CD8-positive, alpha-beta memory T cell (primary cell): Measurements from ENCODE around the gene PANK2. TPM values are rescaled to one million over a fixed set of nuclear protein-coding genes. Genes with fewer than 3 reads are reported as not detected.
A peak's percentile ranks its signal among the peaks of the same experiment; 100 is the strongest.

Experiments used
- CTCF ChIA-PET: fragments of 350-600 bp; sonication (Branson Sonifier 250); formaldehyde crosslinking; loops from one replicate; lab custom pipeline; 2021; ENCODE audit warnings: antibody characterized with exemption; lab: Charles Lee
- POLR2A ChIA-PET: fragments of 350-600 bp; sonication (Branson Sonifier 250); formaldehyde crosslinking; loops from one replicate; lab custom pipeline; 2021; ENCODE audit warnings: antibody characterized with exemption; lab: Charles Lee
- DNase-seq, 5 donors: peaks; one replicate each; pipeline versions ENCODE4 v3.0.0 to v3.0.0-alpha.2; 2020 to 2022; ENCODE audit warnings: mixed read lengths in 1 of 5
- H3K27ac ChIP-seq: one replicate; pipeline ENCODE4 v1.7.0; 2013; ENCODE audit warnings: low read depth, mild to moderate bottlenecking, low read length, moderate library complexity
- H3K27me3 ChIP-seq: 2 replicates; pipeline ENCODE4 v1.7.0; 2013; ENCODE audit warnings: low read length, mild to moderate bottlenecking; ENCODE audit not compliant: insufficient read depth, poor library complexity, severe bottlenecking
- H3K36me3 ChIP-seq: 2 replicates; pipeline ENCODE4 v1.7.0; 2013; ENCODE audit warnings: mild to moderate bottlenecking, low read length, moderate library complexity; ENCODE audit not compliant: insufficient read depth
- H3K4me1 ChIP-seq: 2 replicates; pipeline ENCODE4 v1.7.0; 2013; ENCODE audit warnings: mild to moderate bottlenecking, low read length, moderate library complexity; ENCODE audit not compliant: insufficient read depth
- H3K4me3 ChIP-seq: 2 replicates; pipeline ENCODE4 v1.7.0; 2013; ENCODE audit warnings: mild to moderate bottlenecking, low read length
- H3K9me3 ChIP-seq: 2 replicates; pipeline ENCODE4 v1.7.0; 2013; ENCODE audit warnings: mild to moderate bottlenecking, low read length
- H3K27ac Mint-ChIP-seq, 8 donors: one replicate each; pipeline ENCODE4 v1.8.0; 2020 to 2021; ENCODE audit warnings: mixed read lengths in 8 of 8, mild to moderate bottlenecking in 6 of 8, inconsistent platforms in 3 of 8, moderate library complexity in 3 of 8
- H3K27me3 Mint-ChIP-seq, 2 donors: one replicate each; pipeline ENCODE4 v1.8.0; 2020 to 2021; ENCODE audit warnings: mixed read lengths in 2 of 2, mild to moderate bottlenecking in 1 of 2, moderate library complexity in 1 of 2
- H3K36me3 Mint-ChIP-seq, 3 donors: one replicate each; pipeline ENCODE4 v1.8.0; 2020 to 2021; ENCODE audit warnings: mixed read lengths in 3 of 3, inconsistent platforms in 1 of 3, mild to moderate bottlenecking in 1 of 3
- H3K4me1 Mint-ChIP-seq, 3 donors: one replicate each; pipeline ENCODE4 v1.8.0; 2020 to 2021; ENCODE audit warnings: mixed read lengths in 3 of 3, inconsistent platforms in 1 of 3, mild to moderate bottlenecking in 1 of 3
- H3K4me3 Mint-ChIP-seq, 7 donors: one replicate each; pipeline ENCODE4 v1.8.0; 2020 to 2021; ENCODE audit warnings: mixed read lengths in 7 of 7, mild to moderate bottlenecking in 6 of 7, moderate library complexity in 4 of 7, inconsistent platforms in 2 of 7
- H3K9me3 Mint-ChIP-seq, 5 donors: one replicate each; pipeline ENCODE4 v1.8.0; 2020 to 2022; ENCODE audit warnings: mixed read lengths in 5 of 5, mild to moderate bottlenecking in 3 of 5, moderate library complexity in 2 of 5, inconsistent platforms in 1 of 5
- polyA plus RNA-seq: library from polyadenylated mRNA; unstranded; fragments of 300-500 nt; fragmentation: Illumina TruSeq; gene quantifications from one replicate; pipeline ENCODE4 v1.2.3, GENCODE V29; 2021
- total RNA-seq, 2 experiments: library from RNA; stranded (reverse); gene quantifications; one replicate each; pipeline ENCODE4 v1.2.3, GENCODE V29; 2021

PANK2 gene
- total and polyA plus RNA-seq, 3 experiments from 2014 or later = 51.0 to 62.3 (median 58.1) TPM

GRCh38 chr20:3864518-3864917, 24.7 kb upstream of the PANK2 start:
- Histone ChIP-seq H3K27ac (no peak overlapping the region), H3K9me3 (no peaks in the 10 kb centered on the region), H3K4me1 (no peaks in the 10 kb centered on the region), H3K36me3 (peaks cover 37% of the 10 kb centered on the region), H3K4me3 (no peak overlapping the region), H3K27me3 (no peaks in the 10 kb centered on the region)
- Mint-ChIP-seq H3K4me1 (no peaks in the 10 kb centered on the region), H3K27me3 (no peaks in the 10 kb centered on the region), H3K4me3 (no peak overlapping the region), H3K9me3 (no peaks in the 10 kb centered on the region), H3K36me3 (peaks cover 11 to 78% (median 15%) of the 10 kb centered on the region in 3 donors), H3K27ac (no peak overlapping the region)
- ChIA-PET CTCF (interaction anchor here (1.4 kb wide), 1 partner anchor 9 kb away, joined by 3 read pairs; no protein-coding TSS in a partner anchor), POLR2A (no interaction called here)
- no peak for DNase-seq

- Histone ChIP-seq H3K4me3 (no peak overlapping the region), H3K27ac (no peak overlapping the region), H3K4me1 (no peaks in the 10 kb centered on the region), H3K27me3 (no peaks in the 10 kb centered on the region), H3K36me3 (peaks cover 37% of the 10 kb centered on the region), H3K9me3 (no peaks in the 10 kb centered on the region)
- H3K9me3 Mint-ChIP-seq = no peaks in the 10 kb centered on the region
- peaks cover 0 to 2% (median 0%) of the 10 kb centered on the region in 3 donors for H3K4me1 Mint-ChIP-seq
- H3K27ac Mint-ChIP-seq = peak overlapping the region in 2 of 8 donors; percentile 11 to 58
- no peak overlapping the region for H3K4me3 Mint-ChIP-seq
- ChIA-PET POLR2A (no interaction called here), CTCF (interaction anchor here (0.5 to 1.5 kb wide), 4 partner anchors 10 to 548 kb away, joined by 3 read pairs; no protein-coding TSS in a partner anchor)
- H3K36me3 Mint-ChIP-seq = peaks cover 11 to 74% (median 15%) of the 10 kb centered on the region in 3 donors
- no peaks in the 10 kb centered on the region for H3K27me3 Mint-ChIP-seq
- DNase-seq = no peak
These were observed 23.9 kb upstream of the PANK2 start for GRCh38 chr20:3865152-3865886.

GRCh38 chr20:3865887-3866407, 23.2 kb upstream of the PANK2 start:
- Mint-ChIP-seq H3K27me3 (no peaks in the 10 kb centered on the region), H3K4me3 (no peak overlapping the region), H3K9me3 (no peaks in the 10 kb centered on the region), H3K4me1 (peaks cover 0 to 6% (median 0%) of the 10 kb centered on the region in 3 donors), H3K36me3 (peaks cover 11 to 76% (median 15%) of the 10 kb centered on the region in 3 donors), H3K27ac (no peak overlapping the region)
- Histone ChIP-seq H3K27ac (no peak overlapping the region), H3K27me3 (no peaks in the 10 kb centered on the region), H3K9me3 (no peaks in the 10 kb centered on the region), H3K36me3 (peaks cover 37% of the 10 kb centered on the region), H3K4me3 (no peak overlapping the region), H3K4me1 (no peaks in the 10 kb centered on the region)
- ChIA-PET CTCF (interaction anchor here (0.5 to 2.1 kb wide), 5 partner anchors 10 to 64 kb away, joined by 3 to 6 read pairs (median 3); no protein-coding TSS in a partner anchor), POLR2A (no interaction called here)
- no peak for DNase-seq

GRCh38 chr20:3866464-3866863, 22.7 kb upstream of the PANK2 start:
- no peak for DNase-seq
- H3K27ac Mint-ChIP-seq = peak overlapping the region in 1 of 8 donors; percentile 7
- Histone ChIP-seq H3K4me1 (no peaks in the 10 kb centered on the region), H3K27me3 (no peaks in the 10 kb centered on the region), H3K4me3 (no peak overlapping the region), H3K9me3 (no peaks in the 10 kb centered on the region), H3K27ac (no peak overlapping the region), H3K36me3 (peaks cover 34% of the 10 kb centered on the region)
- ChIA-PET CTCF (interaction anchor here (1.6 to 2.1 kb wide), 2 partner anchors 9 to 12 kb away, joined by 5 to 6 read pairs; no protein-coding TSS in a partner anchor), POLR2A (no interaction called here)
- no peaks in the 10 kb centered on the region for H3K27me3 Mint-ChIP-seq
- no peaks in the 10 kb centered on the region for H3K9me3 Mint-ChIP-seq
- peaks cover 11 to 76% (median 15%) of the 10 kb centered on the region in 3 donors for H3K36me3 Mint-ChIP-seq
- peaks cover 0 to 6% (median 0%) of the 10 kb centered on the region in 3 donors for H3K4me1 Mint-ChIP-seq
- no peak overlapping the region for H3K4me3 Mint-ChIP-seq

GRCh38 chr20:3867802-3868201, 21.4 kb upstream of the PANK2 start:
- Histone ChIP-seq H3K4me3 (no peak overlapping the region), H3K27me3 (no peaks in the 10 kb centered on the region), H3K9me3 (no peaks in the 10 kb centered on the region), H3K27ac (no peak overlapping the region), H3K36me3 (peaks cover 22% of the 10 kb centered on the region), H3K4me1 (no peaks in the 10 kb centered on the region)
- no peak overlapping the region for H3K4me3 Mint-ChIP-seq
- H3K9me3 Mint-ChIP-seq = no peaks in the 10 kb centered on the region
- H3K4me1 Mint-ChIP-seq = peaks cover 0 to 11% (median 4%) of the 10 kb centered on the region in 3 donors
- H3K27me3 Mint-ChIP-seq = no peaks in the 10 kb centered on the region
- ChIA-PET CTCF (interaction anchor here (1.2 to 2.1 kb wide), 4 partner anchors 8 to 47 kb away, joined by 3 to 6 read pairs (median 4); partner anchors contain the start of gene AP5S1), POLR2A (no interaction called here)
- peak overlapping the region in 4 of 8 donors; percentile 5 to 72 (median 33) for H3K27ac Mint-ChIP-seq
- H3K36me3 Mint-ChIP-seq = peaks cover 5 to 70% (median 8%) of the 10 kb centered on the region in 3 donors
- DNase-seq = no peak

DNA sequence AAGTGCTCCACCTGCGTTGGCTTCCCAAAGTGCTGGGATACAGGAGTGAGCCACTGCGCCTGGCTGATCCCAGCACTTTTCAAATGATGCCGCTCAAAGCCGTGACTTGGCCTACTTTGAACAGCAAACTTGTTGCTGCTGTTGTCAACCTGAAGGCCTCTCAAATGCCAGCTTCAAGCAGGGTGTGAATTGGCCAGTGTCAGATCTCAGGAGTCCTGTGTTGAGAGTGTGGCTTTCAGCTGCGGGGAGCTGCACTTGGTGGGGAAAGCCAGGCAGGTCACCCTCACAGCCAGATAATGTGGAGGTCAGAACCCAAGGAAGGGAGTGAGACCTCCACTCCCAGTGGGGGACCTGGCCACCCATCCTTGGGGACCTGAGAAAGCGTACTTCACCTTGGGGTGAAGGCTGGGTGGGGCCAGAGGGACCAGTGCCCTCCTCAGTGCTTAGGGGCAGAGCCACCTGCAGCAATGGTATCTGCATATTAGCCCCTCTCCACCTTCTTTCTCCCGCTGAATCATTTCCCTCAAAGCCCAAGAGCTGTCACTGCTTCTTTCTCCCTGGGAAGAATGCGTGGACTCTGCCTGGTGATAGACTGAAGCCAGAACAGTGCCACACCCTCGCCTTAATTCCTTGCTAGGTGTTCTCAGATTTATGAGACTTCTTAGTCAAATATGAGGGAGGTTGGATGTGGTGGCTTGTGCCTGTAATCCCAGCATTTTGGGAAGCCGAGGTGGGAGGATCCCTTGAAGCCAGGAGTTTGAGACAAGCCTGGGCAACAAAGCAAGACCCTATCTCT, 19.1 kb upstream of the PANK2 start:
- Mint-ChIP-seq H3K27me3 (no peaks in the 10 kb centered on the region), H3K4me3 (no peak overlapping the region), H3K9me3 (no peaks in the 10 kb centered on the region), H3K27ac (peak overlapping the region in 3 of 8 donors; percentile 52 to 59 (median 57)), H3K36me3 (peaks cover 0 to 64% (median 7%) of the 10 kb centered on the region in 3 donors), H3K4me1 (peaks cover 4 to 14% (median 6%) of the 10 kb centered on the region in 3 donors)
- Histone ChIP-seq H3K4me1 (no peaks in the 10 kb centered on the region), H3K9me3 (no peaks in the 10 kb centered on the region), H3K27me3 (no peaks in the 10 kb centered on the region), H3K4me3 (no peak overlapping the region), H3K27ac (no peak overlapping the region), H3K36me3 (no peaks in the 10 kb centered on the region)
- CTCF ChIA-PET = interaction anchor here (0.8 to 1.2 kb wide), 2 partner anchors 15 to 48 kb away, joined by 3 to 4 read pairs; no protein-coding TSS in a partner anchor
- DNase-seq = no peak
- POLR2A ChIA-PET = no interaction called here

DNA sequence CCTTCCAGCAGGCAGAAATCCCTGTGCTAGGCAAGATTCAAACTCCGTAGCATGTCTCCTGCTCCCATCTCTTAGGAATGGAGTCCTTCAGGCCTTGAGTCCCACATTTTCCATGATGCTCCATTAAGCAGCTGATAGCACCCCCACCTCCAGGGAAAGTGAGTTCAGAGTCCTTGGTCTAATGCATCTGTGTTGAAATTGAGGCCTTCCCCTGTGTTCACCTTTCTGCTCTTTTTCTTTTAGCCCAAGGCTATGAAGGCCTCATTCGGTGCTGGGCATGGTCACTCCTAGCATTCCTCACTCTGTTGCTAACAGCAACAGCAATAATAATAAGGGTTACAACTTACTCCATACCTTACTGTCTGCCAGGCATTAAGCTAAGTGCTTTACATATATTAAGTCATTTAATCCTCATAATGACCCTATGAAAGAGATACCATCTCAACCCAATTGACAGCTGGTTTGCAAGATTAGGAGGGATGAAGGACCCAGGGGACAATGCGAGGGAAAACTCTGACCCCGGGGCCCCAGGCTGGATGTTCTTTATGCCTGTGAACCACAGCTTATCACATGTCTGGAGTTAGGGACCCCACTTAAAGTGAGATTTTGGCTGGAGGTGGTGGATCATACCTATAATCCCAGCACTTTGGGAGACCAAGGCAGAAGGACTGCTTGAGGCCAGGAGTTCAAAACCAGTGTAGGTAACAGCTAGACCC, 17.5 kb upstream of the PANK2 start:
- CTCF ChIA-PET = interaction anchor here (1.2 kb wide), 1 partner anchor 49 kb away, joined by 4 read pairs; no protein-coding TSS in a partner anchor
- POLR2A ChIA-PET = interaction anchor here (0.5 kb wide), 1 partner anchor 10 kb away, joined by 5 read pairs; no protein-coding TSS in a partner anchor
- Histone ChIP-seq H3K36me3 (no peaks in the 10 kb centered on the region), H3K9me3 (no peaks in the 10 kb centered on the region), H3K4me1 (no peaks in the 10 kb centered on the region), H3K27ac (no peak overlapping the region), H3K4me3 (no peak overlapping the region), H3K27me3 (no peaks in the 10 kb centered on the region)
- H3K9me3 Mint-ChIP-seq = no peaks in the 10 kb centered on the region
- peak overlapping the region in 3 of 8 donors; percentile 36 to 50 (median 48) for H3K27ac Mint-ChIP-seq
- peaks cover 6 to 21% (median 10%) of the 10 kb centered on the region in 3 donors for H3K4me1 Mint-ChIP-seq
- H3K36me3 Mint-ChIP-seq = peaks cover 0 to 55% (median 7%) of the 10 kb centered on the region in 3 donors
- no peak overlapping the region for H3K4me3 Mint-ChIP-seq
- H3K27me3 Mint-ChIP-seq = no peaks in the 10 kb centered on the region
- no peak for DNase-seq
